Measurements from ENCODE around the gene CSMD2.

DNA sequence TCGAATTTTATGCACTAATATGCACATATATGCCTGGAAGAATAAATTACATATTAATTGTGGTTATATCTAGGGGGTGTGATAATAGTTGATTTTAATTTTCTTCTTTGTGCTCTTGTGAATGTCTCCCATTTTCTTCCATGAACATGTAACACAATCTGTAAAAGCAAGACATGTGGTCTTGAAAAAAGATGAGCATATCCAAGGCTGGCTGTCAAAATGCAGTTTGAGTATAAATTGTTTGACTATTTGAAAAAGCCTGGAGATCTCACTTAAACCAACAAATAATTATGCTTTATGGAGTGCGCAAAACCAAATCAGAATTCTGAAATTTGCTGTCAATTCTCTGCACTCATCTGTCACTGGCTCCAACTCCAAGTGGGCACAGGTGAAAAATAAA, 157.3 kb downstream of the CSMD2 start:
- TF ChIP-seq, protein P1, sequence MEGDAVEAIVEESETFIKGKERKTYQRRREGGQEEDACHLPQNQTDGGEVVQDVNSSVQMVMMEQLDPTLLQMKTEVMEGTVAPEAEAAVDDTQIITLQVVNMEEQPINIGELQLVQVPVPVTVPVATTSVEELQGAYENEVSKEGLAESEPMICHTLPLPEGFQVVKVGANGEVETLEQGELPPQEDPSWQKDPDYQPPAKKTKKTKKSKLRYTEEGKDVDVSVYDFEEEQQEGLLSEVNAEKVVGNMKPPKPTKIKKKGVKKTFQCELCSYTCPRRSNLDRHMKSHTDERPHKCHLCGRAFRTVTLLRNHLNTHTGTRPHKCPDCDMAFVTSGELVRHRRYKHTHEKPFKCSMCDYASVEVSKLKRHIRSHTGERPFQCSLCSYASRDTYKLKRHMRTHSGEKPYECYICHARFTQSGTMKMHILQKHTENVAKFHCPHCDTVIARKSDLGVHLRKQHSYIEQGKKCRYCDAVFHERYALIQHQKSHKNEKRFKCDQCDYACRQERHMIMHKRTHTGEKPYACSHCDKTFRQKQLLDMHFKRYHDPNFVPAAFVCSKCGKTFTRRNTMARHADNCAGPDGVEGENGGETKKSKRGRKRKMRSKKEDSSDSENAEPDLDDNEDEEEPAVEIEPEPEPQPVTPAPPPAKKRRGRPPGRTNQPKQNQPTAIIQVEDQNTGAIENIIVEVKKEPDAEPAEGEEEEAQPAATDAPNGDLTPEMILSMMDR (IDR thresholded peaks at IDR 0.05; ENCODE audit: low read length) = no peak
- TF ChIP-seq EZH2 (optimal IDR thresholded peaks at IDR 0.05; ENCODE audit: low read depth, low read length) (no peak), EZH2phosphoT487 (IDR thresholded peaks at IDR 0.05; ENCODE audit: low read length) (no peak)

Measured in MM.1S (cell line).